ENCODE results near the gene HSD17B1.

HSD17B1 gene

DNA sequence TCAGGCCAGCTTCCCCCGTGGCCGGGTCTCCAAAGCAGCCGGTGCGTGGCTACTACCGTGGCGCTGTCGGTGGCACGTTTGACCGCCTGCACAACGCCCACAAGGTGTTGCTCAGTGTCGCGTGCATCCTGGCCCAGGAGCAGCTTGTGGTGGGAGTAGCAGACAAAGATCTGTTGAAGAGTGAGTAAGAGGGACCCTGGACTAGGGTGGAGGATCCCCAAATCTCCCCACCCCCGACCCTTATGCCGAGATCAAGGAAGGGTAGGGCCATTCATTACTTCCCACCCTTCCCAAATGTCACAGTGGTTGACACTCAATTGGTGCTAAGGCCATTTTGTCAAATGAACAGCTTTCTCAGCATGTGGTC, 10.4 kb downstream of the HSD17B1 start:
- no peaks in the 10 kb centered on the region for H3K27me3 Mint-ChIP-seq

DNA sequence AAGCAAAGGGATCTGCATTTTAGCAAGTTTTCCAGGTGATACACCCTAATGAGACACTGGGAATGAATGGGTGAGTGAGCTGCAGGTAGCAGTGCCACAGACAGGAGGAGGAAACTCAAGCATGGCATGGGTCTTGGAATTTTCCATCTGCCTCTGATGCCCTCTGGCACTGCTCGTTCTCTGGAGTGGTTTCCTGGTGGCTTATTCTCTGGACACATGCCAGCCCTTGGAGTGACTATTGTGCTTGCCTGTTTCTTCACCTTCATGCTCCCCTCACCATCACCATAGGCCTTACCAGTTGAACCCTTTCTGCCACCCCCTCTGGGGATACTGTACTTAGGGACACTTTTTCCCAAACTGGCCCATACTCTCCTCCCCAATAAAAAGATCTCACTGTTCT, 10.8 kb downstream of the HSD17B1 start:
- Mint-ChIP-seq H3K27ac (peak overlapping the region; percentile 95), H3K9me3 (peaks cover 0 to 1% of the 10 kb centered on the region in 2 donors), H3K4me3 (peak overlapping the region; percentile 92 to 99), H3K27me3 (no peaks in the 10 kb centered on the region), H3K4me1 (peaks cover 32 to 59% of the 10 kb centered on the region in 2 donors), H3K36me3 (peaks cover 33 to 41% of the 10 kb centered on the region in 2 donors)
- DNase-seq (no peak), ATAC-seq (replicated peaks) (no peak)

More for the DNA sequence above, 10.4 kb downstream of the HSD17B1 start:
- peak overlapping the region; percentile 92 to 99 for H3K4me3 Mint-ChIP-seq
- H3K27ac Mint-ChIP-seq, result peak overlapping the region; percentile 95
- peaks cover 33 to 40% of the 10 kb centered on the region in 2 donors for H3K36me3 Mint-ChIP-seq
- peaks cover 0 to 1% of the 10 kb centered on the region in 2 donors for H3K9me3 Mint-ChIP-seq
- DNase-seq, result no peak
- peaks cover 32 to 57% of the 10 kb centered on the region in 2 donors for H3K4me1 Mint-ChIP-seq
- ATAC-seq (replicated peaks), result no peak

- Mint-ChIP-seq H3K27ac (peak overlapping the region; percentile 86), H3K36me3 (peaks cover 37 to 45% of the 10 kb centered on the region in 2 donors), H3K9me3 (peaks cover 0 to 1% of the 10 kb centered on the region in 2 donors), H3K4me1 (peaks cover 35 to 63% of the 10 kb centered on the region in 2 donors), H3K27me3 (no peaks in the 10 kb centered on the region), H3K4me3 (peak overlapping the region; percentile 92 to 99)
- ATAC-seq (replicated peaks) (no peak), DNase-seq (no peak)
Observed at GRCh38 chr17:42563950-42564349, 11.2 kb downstream of the HSD17B1 start.

GRCh38 chr17:42564815-42565522, 12.2 kb downstream of the HSD17B1 start:
- H3K4me3 Mint-ChIP-seq, result no peak overlapping the region
- H3K9me3 Mint-ChIP-seq, result peaks cover 0 to 1% of the 10 kb centered on the region in 2 donors
- peak overlapping the region; percentile 51 for H3K27ac Mint-ChIP-seq
- H3K27me3 Mint-ChIP-seq, result no peaks in the 10 kb centered on the region
- H3K4me1 Mint-ChIP-seq, result peaks cover 35 to 69% of the 10 kb centered on the region in 2 donors
- H3K36me3 Mint-ChIP-seq, result peaks cover 38 to 52% of the 10 kb centered on the region in 2 donors
- ATAC-seq (replicated peaks), result no peak
- DNase-seq, result no peak

DNA sequence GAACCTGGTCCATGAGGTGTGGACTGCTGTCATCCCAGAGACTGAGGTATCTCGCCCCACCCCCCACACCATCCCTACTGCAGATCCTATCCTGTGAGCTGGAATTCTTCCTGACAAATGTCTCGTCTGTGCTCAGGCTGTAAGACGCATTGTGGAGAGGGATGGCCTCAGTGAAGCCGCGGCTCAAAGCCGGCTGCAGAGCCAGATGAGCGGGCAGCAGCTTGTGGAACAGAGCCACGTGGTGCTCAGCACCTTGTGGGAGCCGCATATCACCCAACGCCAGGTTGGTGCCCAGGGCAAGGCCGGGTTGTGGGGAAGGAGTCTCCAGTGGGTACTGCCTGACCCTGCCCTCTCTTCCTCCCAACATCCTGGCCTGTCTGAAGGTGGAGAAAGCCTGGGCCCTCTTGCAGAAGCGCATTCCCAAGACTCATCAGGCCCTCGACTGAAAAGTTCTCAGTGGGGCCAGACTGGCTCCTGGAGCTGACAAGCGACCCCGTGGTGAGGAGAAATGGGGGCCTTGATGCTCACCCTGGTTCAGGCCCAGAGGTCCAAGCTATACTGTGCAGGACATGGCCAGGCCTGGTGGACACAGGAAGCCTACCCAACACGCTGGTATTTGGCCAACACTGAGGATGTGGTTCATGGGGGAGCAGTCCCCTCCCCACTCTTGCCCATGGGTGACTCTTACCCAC, 12.9 kb downstream of the HSD17B1 start:
- Mint-ChIP-seq H3K4me1 (peaks cover 35 to 69% of the 10 kb centered on the region in 2 donors), H3K4me3 (peak overlapping the region; percentile 97 to 98), H3K27me3 (no peaks in the 10 kb centered on the region), H3K9me3 (peaks cover 0 to 1% of the 10 kb centered on the region in 2 donors), H3K27ac (peak overlapping the region; percentile 98), H3K36me3 (peaks cover 38 to 55% of the 10 kb centered on the region in 2 donors)
- ATAC-seq (replicated peaks) (no peak), DNase-seq (no peak)

DNA sequence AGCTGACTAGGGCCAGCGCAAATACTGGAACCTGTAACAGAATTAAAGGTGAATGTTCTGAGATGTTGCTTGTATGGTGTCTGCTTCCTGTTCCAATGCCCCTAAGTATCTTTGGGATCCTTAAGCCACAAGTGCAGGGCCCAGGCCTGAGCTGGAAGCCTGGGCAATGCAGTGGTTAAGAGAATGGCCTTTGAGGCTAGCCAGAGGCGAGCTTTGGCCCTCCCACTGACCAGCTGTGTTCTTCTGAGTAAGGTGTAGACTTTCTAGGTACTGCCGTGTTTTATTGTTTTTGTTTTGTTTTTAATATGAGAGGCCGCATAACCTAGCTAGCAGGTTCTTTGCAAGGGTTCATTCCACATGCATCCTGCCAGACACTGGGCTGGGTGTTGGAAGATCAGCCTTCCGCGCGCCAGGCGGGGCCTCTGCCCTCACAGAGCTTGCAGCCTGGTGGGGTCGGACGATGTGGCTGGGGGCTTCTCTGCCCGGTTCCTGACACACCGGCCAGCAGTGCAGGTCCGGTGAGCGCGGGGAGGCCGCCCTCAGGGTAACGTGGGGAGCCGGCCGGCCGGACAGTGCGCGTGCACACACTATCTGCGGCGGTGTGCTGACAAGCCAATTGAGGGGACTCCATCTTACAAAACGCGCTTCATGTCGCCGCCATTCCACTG, 13.6 kb downstream of the HSD17B1 start:
- Mint-ChIP-seq H3K36me3 (peaks cover 44 to 60% of the 10 kb centered on the region in 2 donors), H3K27me3 (no peaks in the 10 kb centered on the region), H3K4me3 (peak overlapping the region; percentile 97 to 98), H3K9me3 (peaks cover 0 to 1% of the 10 kb centered on the region in 2 donors), H3K4me1 (peaks cover 35 to 73% of the 10 kb centered on the region in 2 donors), H3K27ac (peak overlapping the region; percentile 98)
- DNase-seq (no peak), ATAC-seq (replicated peaks) (no peak)

DNA sequence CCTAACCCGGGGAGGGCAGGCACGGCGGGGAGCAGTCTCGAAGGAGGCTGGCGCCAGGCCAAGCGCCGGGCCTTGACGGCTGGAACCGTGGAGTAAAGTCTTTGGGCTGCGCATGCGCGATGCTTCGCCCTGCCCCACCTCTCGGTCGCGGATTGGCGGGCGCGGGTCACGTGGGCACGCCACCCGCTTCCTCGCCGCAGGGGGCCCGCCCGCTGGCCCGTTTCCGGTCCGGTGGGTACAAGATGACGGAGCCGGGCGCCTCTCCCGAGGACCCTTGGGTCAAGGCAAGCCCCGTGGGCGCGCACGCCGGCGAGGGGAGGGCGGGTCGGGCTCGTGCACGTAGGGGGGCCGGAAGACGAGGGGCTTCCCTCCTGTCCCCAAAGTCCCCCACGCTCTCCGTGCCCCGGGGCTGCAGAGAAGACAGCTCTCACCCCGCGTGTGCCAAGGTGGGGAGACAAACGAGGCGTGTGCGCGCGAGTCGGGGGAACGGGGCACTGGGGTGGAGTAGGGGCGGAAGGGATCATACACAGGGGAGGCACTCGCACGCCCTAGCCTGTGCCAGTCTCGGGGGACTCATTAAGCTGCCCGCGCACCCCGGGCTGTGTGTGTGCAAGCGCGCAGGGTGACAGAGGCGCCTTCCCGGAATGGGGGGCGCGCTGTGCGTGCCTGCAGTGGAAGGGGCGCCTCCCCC, 14.3 kb downstream of the HSD17B1 start, which contains the start of gene MLX:
MLX (plus strand) TSS at position 218 of the 691 bp plus-strand sequence; CDS start at position 243, 25 bp downstream.
- Mint-ChIP-seq H3K27ac (peak within 1 kb of the TSS; percentile 98), H3K9me3 (no peaks in the 10 kb centered on the region), H3K27me3 (no peaks in the 10 kb centered on the region), H3K36me3 (peaks cover 44 to 62% of the 10 kb centered on the region in 2 donors), H3K4me1 (peaks cover 32 to 68% of the 10 kb centered on the region in 2 donors), H3K4me3 (peak within 1 kb of the TSS; percentile 97 to 98)
- DNase-seq (peak; percentile 90), ATAC-seq (replicated peaks) (peak; percentile 82 to 84)

- Mint-ChIP-seq H3K36me3 (peaks cover 44 to 62% of the 10 kb centered on the region in 2 donors), H3K27me3 (no peaks in the 10 kb centered on the region), H3K27ac (peak overlapping the region; percentile 81), H3K4me3 (peak overlapping the region; percentile 97 to 98), H3K9me3 (no peaks in the 10 kb centered on the region), H3K4me1 (peaks cover 31 to 54% of the 10 kb centered on the region in 2 donors)
- DNase-seq (no peak), ATAC-seq (replicated peaks) (no peak)
Observed at GRCh38 chr17:42568341-42569111, 15.8 kb downstream of the HSD17B1 start.

- DNase-seq (no peak), ATAC-seq (replicated peaks) (no peak)
- Mint-ChIP-seq H3K4me3 (no peak overlapping the region), H3K36me3 (peaks cover 51 to 66% of the 10 kb centered on the region in 2 donors), H3K9me3 (no peaks in the 10 kb centered on the region), H3K27ac (no peak overlapping the region), H3K27me3 (no peaks in the 10 kb centered on the region), H3K4me1 (peaks cover 29 to 59% of the 10 kb centered on the region in 2 donors)
Observed at GRCh38 chr17:42571435-42572225, 18.9 kb downstream of the HSD17B1 start.

DNA sequence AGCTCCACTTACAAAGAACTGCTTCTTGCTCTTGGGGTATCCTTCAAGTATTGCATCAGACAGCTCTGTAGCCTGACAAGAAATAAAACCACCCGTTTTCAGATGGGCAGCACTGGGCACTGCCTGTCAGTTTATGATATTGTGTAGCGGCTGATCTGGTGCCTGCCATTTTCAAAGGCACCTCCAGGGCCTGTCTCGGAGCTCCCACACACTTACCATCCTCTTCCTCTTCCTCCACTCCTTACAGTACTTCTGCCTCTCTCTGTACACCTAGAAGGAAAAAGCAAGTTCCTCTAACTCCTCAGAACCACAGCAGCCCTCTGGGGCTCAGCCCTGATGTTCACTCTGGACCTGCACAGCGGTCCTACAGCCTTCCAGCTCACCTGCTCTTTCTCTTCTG, 20.4 kb downstream of the HSD17B1 start:
- Mint-ChIP-seq H3K27ac (peak overlapping the region; percentile 89), H3K9me3 (no peaks in the 10 kb centered on the region), H3K4me1 (peaks cover 32 to 64% of the 10 kb centered on the region in 2 donors), H3K36me3 (peaks cover 49 to 74% of the 10 kb centered on the region in 2 donors), H3K4me3 (no peak overlapping the region), H3K27me3 (no peaks in the 10 kb centered on the region)
- ATAC-seq (replicated peaks) (no peak), DNase-seq (no peak)

DNA sequence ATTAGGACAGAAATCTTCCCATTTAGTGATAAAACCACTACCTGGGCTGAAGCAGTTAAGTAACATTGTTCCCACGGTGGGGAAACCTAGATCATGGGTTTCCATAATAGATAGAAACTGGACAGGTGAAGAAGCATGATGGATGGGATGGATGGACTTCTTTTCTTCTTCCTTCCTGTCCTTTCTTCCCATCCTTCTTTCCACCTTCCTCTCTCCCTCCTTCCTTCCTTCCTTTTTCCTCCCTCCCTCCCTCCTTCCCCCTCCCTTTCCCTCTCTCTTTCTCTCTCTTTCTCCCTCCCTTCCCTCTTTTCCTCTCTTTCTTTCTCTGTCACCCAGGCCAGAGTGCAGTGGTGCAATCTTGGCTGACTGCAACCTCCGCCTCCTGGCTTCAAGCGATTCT, 21.7 kb downstream of the HSD17B1 start:
- H3K9me3 Mint-ChIP-seq, result no peaks in the 10 kb centered on the region

DNA sequence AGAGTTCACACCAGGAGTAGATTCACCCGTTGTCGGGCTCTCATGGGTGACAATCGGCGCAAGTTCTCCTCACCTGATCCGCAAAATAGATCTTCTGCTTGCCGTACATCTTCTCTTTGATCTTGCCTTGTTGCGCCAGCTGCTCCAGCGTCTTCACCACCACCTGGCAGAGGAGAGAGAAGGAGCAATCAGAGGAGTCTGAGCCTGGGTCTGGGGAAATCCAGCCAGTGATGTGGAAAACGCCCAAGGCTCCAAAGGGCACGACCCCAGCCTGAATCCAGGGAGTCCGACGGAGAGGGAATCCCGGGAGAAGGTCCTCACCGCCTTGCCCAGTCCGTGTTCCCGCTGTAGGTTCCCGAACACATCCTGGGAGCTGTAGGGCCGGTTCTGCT, 24.4 kb downstream of the HSD17B1 start:
- Mint-ChIP-seq H3K4me1 (peaks cover 36 to 74% of the 10 kb centered on the region in 2 donors), H3K9me3 (no peaks in the 10 kb centered on the region), H3K27me3 (no peaks in the 10 kb centered on the region), H3K36me3 (peaks cover 55 to 63% of the 10 kb centered on the region in 2 donors), H3K4me3 (peak overlapping the region; percentile 90 to 97), H3K27ac (peak overlapping the region; percentile 99)
- DNase-seq, result no peak
- ATAC-seq (replicated peaks), result no peak

More for the DNA sequence above, 21.7 kb downstream of the HSD17B1 start:
- peaks cover 36 to 65% of the 10 kb centered on the region in 2 donors for H3K4me1 Mint-ChIP-seq
- no peak for ATAC-seq (replicated peaks)
- peaks cover 43 to 69% of the 10 kb centered on the region in 2 donors for H3K36me3 Mint-ChIP-seq
- no peak for DNase-seq
- no peak overlapping the region for H3K27ac Mint-ChIP-seq
- no peak overlapping the region for H3K4me3 Mint-ChIP-seq
- H3K27me3 Mint-ChIP-seq, result no peaks in the 10 kb centered on the region

Measured in stimulated activated naive B cell treated with anti-CD40 and anti-IgM and Interleukin-4, amounts not matched to agents 10 μg/mL and 1 μg/mL and 100 μg/mL, for 72 hours (primary cell).